Measurements from ENCODE around the gene ELL2. TPM values are rescaled to one million over a fixed set of nuclear protein-coding genes. Genes with fewer than 3 reads are reported as not detected.

ELL2 gene
- total and polyA plus RNA-seq, 2 of the 13 experiments (the other 11 are each of a cell fraction or from before 2014, with no cell fraction given), result 78.9 to 97.1 TPM

GRCh38 chr5:95961617-95962474 is at the start of gene ELL2 (continued):
- TF ChIP-seq HNF1A (IDR thresholded peaks at IDR 0.05; ENCODE audit: low read depth) (no peak), HNF1A (CRISPR knock-in tag; IDR thresholded peaks at IDR 0.05; ENCODE audit: borderline replicate concordance) (peak; percentile 50; the same call in 1 of the 2 replicates), ZNF878 (CRISPR knock-in tag; IDR thresholded peaks at IDR 0.05) (no peak), ZSCAN9 (CRISPR knock-in tag; IDR thresholded peaks at IDR 0.05; ENCODE audit: borderline replicate concordance) (0 out of 2 replicates have a peak, but pooled peaks have one; percentile 32), ETV6 (CRISPR knock-in tag; conservative IDR thresholded peaks at IDR 0.05) (no peak), ZNF691 (CRISPR knock-in tag; IDR thresholded peaks at IDR 0.05; ENCODE audit: borderline replicate concordance, low read depth) (no peak), PAF1 (CRISPR knock-in tag; IDR thresholded peaks at IDR 0.05) (no peak), ZNF317 (CRISPR knock-in tag; IDR thresholded peaks at IDR 0.05) (peak; percentile 68; the same call in 1 of the 2 replicates), ZNF562 (CRISPR knock-in tag; IDR thresholded peaks at IDR 0.05; ENCODE audit: borderline replicate concordance) (no peak), SP5 (CRISPR knock-in tag; IDR thresholded peaks at IDR 0.05; ENCODE audit: borderline replicate concordance, low read depth) (no peak; the same call in 1 of the 2 replicates), ZBTB38 (CRISPR knock-in tag; IDR thresholded peaks at IDR 0.05) (peak; percentile 86), ZFP37 (CRISPR knock-in tag; IDR thresholded peaks at IDR 0.05; ENCODE audit: borderline replicate concordance) (no peak), ZNF713 (CRISPR knock-in tag; IDR thresholded peaks at IDR 0.05) (no peak), CREM (IDR thresholded peaks at IDR 0.05) (peak; percentile 97), CREM (CRISPR knock-in tag; IDR thresholded peaks at IDR 0.05) (peak; percentile 77; the same call in 1 of the 2 replicates), SNAI1 (CRISPR knock-in tag; IDR thresholded peaks at IDR 0.05; ENCODE audit: borderline replicate concordance) (no peak), ELF1 (CRISPR knock-in tag; IDR thresholded peaks at IDR 0.05) (peak; percentile 39; the same call in 1 of the 2 replicates), ZMAT3 (CRISPR knock-in tag; conservative IDR thresholded peaks at IDR 0.05) (no peak), UBTF (CRISPR knock-in tag; IDR thresholded peaks at IDR 0.05) (peak; percentile 57), ZMYM2 (CRISPR knock-in tag; IDR thresholded peaks at IDR 0.05) (peak; percentile 94), SYNCRIP (IDR thresholded peaks at IDR 0.05; ENCODE audit: insufficient read depth, low read depth, low read length) (no peak), POGZ (CRISPR knock-in tag; IDR thresholded peaks at IDR 0.05) (peak; percentile 97), POLR2G (IDR thresholded peaks at IDR 0.05; ENCODE audit: low read depth, low read length) (peak; percentile 87), GATAD2A (CRISPR knock-in tag; IDR thresholded peaks at IDR 0.05) (peak; percentile 81), KDM4B (CRISPR knock-in tag; IDR thresholded peaks at IDR 0.05) (peak; percentile 18; the same call in 1 of the 2 replicates)

Measured in HepG2 (cell line).